HG03520 (cell line): ENCODE data around the gene CPNE4.

Source experiments
- ATAC-seq: cut with Tn5 transposase; IDR thresholded peaks from one replicate; pipeline ENCODE4 v1.9.1; 2021; ENCODE audit warnings: mild to moderate bottlenecking, moderate library complexity; ENCODE audit not compliant: unreplicated experiment

Gene CPNE4

DNA sequence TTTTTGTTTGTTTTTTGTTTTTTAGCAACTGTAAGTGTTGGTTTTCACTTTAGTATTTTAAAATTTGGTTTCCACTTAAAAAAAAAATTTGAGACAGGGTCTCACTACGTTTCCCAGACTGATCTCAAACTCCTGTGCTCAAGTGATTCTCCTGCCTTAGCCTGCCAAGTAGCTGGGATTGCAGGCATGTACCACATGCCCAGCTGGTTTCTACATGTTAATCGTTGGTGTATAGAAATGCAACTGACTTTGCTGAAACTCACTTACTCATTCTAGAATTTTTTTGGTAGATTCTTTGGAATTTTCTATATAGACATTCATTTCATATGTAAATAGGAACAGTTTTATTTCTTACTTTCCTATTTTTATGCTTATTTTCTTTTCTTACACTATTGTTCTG is 287.3 kb downstream of the CPNE4 start:
- no peak for ATAC-seq

- no peak for ATAC-seq
Observed at GRCh38 chr3:131744765-131745164, 290.0 kb downstream of the CPNE4 start.

- ATAC-seq: no peak
Observed at GRCh38 chr3:131743126-131743525, 291.7 kb downstream of the CPNE4 start.

- no peak for ATAC-seq
Observed at GRCh38 chr3:131739211-131739610, 295.6 kb downstream of the CPNE4 start.

GRCh38 chr3:131738095-131738494 is 296.7 kb downstream of the CPNE4 start:
- ATAC-seq: no peak

DNA sequence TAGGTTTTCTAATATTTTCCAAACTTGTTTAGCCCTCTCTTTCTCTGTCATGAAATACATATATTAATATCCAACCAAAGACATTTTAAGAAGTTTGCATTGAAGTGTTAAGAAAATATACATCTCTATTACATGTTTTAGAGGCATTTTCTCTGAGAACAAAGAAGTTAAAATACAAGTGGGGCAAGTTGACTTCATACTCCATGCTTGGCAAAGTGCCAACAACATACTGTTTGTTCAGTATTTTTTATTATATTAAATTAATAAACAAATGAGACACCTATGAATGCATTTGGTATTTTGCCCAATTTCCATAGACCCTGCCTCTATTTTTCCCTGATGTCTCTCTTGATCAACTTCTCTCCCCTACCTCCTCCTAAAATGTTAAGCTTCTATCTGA is 299.3 kb downstream of the CPNE4 start:
- ATAC-seq: no peak

GRCh38 chr3:131735116-131735515 is 299.7 kb downstream of the CPNE4 start:
- no peak for ATAC-seq

GRCh38 chr3:131733086-131733841 is 301.6 kb downstream of the CPNE4 start:
- ATAC-seq: no peak

DNA sequence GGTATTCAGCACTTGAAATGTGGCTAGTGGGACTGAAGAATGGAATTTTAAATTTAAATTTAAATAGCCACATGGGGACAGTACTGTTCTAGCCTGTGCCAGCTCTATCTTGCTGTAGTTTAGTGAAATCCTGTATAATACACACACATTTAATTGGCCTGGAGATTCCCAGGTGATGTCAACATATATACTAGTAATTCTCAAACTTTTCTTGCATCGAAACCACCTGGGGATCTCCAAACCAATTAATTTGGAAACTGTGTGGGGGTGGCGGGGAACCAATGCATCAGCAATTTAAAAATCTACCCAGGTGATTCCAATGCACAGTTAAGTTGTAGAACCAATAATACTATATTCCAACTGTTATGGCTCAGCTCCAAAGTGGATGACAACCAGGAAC is 303.1 kb downstream of the CPNE4 start:
- no peak for ATAC-seq

DNA sequence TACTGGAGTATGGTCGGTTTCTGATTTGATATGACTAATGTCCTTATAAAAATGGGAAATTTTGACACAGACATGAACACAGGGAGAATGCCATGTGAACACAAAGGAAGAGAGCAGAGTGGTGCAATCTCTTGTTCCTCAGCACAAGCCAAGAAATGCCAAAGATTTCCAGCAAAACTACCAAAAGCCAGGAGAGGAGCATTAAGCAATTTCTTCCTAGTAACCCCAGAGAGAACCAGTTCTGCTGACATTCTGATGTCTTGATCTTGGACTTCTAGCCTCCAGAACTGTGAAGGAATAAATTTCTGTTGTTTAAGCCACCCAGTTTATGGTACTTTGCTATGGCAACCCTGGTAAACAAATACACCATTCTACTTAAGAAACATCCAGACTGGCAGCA is 304.2 kb downstream of the CPNE4 start:
- ATAC-seq: no peak

DNA sequence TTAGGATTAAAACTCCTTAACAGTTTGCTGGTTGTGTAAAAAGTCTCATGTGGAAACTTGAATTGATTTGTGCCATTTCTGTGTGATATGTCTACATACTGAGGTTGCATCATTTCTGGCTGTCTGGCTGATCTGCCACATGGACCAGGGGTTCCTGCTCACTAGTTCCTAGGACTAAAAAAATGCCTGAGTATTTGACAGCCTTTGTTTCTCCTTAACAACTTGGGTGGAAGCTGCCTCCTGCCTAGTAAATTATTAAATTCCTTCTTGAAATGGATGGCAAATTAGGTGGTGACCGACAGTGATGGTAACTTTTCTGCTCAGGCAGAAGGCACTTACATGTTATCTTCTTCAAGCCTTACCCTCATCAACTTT is 305.2 kb downstream of the CPNE4 start:
- no peak for ATAC-seq

DNA sequence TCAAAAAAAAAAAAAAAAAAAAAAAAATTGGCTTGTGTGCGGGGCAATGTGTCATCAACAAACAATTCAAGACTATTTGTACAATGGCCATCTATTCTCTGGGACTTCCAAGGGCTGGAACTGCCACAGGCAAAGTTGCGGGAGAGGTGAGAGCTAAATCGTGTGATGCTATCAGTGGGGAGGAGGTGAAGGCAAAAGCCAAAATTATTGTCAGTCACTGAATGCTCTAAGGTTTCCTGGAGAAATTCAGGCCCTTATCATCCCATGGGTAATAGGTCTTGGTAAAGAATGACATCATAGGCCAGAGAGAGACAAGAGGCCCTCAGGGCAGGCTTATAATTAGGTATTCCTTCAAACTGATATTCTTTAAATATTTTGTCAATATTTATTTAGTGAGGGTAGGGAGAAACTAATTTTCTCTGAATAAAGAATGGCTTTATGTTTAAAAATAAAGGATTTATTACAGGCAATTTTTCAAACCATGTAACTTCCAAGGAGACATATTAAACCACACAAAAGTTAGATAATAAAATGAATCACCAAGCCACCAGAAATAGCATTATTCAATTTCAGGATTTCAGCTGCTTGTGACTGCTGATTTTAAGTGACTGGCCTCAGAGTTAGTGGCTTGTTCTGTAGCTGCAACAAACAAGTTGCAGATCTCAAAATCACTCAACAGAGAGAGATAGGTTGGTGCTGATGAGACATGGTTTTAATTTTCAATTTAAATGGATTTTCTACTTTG is 305.7 kb downstream of the CPNE4 start:
- ATAC-seq: no peak

GRCh38 chr3:131725414-131725813 is 309.4 kb downstream of the CPNE4 start:
- ATAC-seq: no peak

DNA sequence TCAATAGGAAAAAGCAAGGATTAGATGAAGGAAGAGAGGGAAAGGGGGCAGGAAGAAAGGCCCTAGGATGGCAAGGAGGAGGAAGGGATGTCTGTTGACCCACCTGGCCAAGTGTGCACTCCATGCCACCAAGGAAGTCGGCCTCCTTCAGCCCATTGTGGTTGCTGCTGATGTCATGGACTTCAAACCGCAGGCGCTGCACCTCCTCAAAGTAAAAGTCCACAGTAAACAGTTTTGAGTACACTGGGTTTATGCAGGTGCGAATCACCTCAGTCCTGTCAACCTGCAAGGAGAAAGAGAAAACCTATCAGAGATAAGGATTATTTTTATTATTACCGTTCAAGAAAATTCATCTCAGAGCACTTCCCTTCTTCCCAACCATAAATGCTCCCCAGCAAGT is 311.5 kb downstream of the CPNE4 start:
- no peak for ATAC-seq

- ATAC-seq: no peak
Observed at GRCh38 chr3:131717493-131717892, 317.3 kb downstream of the CPNE4 start.

- ATAC-seq: no peak
Observed at GRCh38 chr3:131716943-131717342, 317.9 kb downstream of the CPNE4 start.

GRCh38 chr3:131716007-131716406 is 318.8 kb downstream of the CPNE4 start:
- ATAC-seq: no peak

GRCh38 chr3:131714585-131715220 is 320.1 kb downstream of the CPNE4 start:
- peak; percentile 90 for ATAC-seq

DNA sequence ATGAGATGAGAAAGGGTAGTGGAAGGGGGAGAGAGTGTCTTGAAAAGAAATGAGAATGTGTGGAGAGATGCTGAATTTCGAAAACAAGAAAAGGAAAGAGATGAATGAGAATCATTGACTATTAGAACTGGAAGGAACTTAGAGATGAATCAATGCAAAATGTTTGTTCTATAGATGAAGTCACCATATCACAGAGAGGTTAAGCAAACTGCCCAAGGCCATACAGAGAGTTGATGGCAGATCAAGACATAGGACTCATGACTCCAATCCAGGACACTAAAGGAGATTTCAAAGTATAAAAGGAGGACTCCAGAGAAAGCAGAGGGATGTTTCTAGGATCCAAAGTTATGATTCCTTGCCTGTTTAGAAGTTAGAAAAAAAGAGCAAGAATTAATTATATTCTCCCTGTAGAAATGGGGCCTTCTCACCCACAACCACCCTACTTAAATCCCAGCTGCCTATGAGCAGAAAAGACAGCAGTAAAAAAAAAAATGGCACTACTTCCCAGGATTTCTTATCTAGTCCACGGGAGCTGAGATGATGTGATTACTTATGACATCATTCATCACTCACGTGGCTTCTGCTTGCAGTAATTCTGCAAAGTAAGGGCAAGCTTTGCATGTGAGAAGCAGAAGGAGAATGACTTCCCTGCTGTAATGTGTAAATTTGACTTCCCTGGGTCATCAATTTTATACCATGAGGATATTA is 321.2 kb downstream of the CPNE4 start:
- ATAC-seq: no peak

DNA sequence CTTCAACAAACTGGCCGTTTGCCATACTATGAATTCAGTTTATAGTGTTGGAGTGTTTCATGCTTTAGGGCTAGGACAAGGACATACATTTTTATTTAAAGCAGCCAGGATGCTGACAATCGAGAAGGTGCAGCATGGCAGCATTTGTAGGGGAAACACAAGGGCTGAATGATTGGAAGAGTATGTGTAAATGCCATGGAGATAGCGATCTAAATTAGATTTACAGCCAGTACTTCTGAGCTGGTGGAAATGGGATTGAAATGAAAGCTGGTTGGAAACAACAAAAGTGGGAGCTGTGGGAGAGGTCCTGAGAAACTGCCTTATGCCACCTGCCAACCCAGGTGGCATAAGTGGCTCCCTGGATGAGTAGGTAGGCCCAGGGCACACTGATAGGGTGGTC is 322.2 kb downstream of the CPNE4 start:
- ATAC-seq: no peak

DNA sequence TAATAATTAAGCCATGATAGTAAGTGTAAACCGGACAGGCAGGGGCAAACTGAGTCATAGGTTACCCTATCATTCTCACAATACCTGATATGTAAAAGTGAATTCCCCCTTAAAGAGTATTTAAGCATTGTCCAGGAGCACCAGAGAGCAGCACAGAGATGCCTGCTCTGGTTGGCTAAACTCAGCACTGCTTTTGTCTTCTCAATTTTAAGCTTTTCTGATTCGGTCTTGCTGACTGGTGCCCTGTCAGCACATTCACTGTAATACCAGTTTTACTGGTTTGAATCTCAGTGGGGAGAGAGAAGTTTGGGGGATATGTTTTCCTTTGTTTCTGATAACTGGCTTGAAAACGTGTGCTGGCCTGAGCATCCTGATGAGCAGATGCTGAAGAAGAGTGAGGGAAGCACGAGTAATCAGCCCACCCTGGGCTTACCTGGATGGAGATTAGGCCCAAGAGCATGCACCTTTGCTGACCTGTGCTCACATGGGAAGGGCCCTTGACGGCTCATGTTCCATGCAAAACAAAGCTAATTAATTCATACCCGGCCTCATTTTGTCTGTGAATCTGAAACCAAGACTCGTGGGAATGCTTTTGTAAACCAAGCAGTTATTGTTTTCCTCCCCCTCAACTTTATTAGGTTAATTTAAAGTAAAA is 323.6 kb downstream of the CPNE4 start:
- ATAC-seq: no peak
